A172 (cell line): ENCODE measurements around the gene SLC25A3. TPM values are rescaled to one million over a fixed set of nuclear protein-coding genes. Genes with fewer than 3 reads are reported as not detected.
A peak's percentile ranks its signal among the peaks of the same experiment; 100 is the strongest.
"Not testable (repeated sequence)": the region's sequence is repeated elsewhere in the genome, so short reads cannot be mapped to it uniquely, and the experiment has no call there.

Experiments
- DNase-seq: peaks from one replicate; pipeline ENCODE4 v3.0.0-alpha.2; 2015; ENCODE audit warnings: low spot score
- total RNA-seq: library from RNA; depleted of rRNA; stranded (reverse); fragments of >200 nt; shearing (Covaris generic); gene quantifications from 2 replicates; pipeline ENCODE4 v1.2.3, GENCODE V29; 2014

Gene SLC25A3
- total RNA-seq, 1 experiment from 2014 or later: 792 TPM

DNA sequence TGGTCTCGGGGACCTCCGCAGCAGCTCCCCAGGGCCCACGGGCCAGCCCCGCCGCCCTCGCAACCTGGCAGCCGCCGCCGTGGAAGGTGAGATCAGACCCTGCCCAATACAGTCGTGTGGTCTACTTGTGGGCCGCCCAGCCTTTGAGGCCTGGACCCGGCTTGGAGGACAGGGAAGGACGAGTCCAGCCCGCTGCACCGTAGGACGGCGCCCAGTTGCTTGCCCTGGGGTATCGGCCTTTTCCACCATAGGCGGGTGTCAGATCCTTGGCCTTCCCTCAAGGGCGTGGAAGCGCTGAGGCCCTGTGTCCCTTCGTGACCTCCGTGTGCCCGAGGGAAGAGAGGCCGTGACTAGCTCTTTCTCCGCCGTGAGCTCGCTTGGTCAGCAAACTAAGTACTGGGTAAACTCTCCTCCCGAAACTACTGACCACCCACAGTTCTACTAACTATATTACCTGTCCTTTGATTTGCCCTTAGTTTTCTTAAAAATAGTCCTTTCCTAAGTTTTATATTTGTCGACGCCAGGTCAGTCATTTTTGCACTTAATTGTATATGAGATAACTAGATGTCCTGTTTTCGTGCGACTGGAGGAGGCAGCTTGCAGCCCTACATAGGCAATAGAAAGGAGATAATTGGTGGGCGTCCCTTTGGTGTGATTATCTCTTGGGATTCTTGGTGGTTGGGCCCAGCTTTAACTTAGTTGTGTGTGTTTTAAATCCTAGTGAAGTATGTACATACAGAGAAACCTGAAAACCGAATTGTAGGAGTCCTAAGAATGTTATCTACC lies 757 bp downstream of the SLC25A3 start:
- DNase-seq: peak; percentile 8

- peak; percentile 51 for DNase-seq
Measured at GRCh38 chr12:98595243-98595988, 1.9 kb downstream of the SLC25A3 start.

DNA sequence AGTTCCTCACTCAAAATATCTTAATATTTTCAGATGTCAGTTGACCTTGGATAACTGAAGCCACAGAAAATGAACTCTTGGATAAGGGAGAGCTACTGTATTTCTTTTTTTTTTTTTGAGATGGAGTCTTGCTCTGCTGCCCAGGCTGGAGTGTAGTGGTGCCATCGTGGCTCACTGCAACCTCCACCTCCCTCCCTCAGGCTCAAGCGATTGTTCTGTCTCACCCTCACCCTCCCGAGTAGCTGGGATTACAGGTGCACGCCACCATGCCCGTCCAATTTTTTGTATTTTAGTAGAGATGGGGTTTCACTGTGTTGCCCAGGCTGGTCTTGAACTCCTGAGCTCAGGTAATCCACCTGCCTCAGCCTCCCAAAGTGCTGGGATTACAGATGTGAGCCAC lies 3.8 kb downstream of the SLC25A3 start:
- DNase-seq: not testable (repeated sequence)

- no peak for DNase-seq
Measured at GRCh38 chr12:98601924-98602323, 8.4 kb downstream of the SLC25A3 start.

GRCh38 chr12:98606359-98606988 lies 13.0 kb downstream of the SLC25A3 start:
- DNase-seq: no peak

GRCh38 chr12:98610596-98610995 lies 17.1 kb downstream of the SLC25A3 start:
- DNase-seq: no peak

DNA sequence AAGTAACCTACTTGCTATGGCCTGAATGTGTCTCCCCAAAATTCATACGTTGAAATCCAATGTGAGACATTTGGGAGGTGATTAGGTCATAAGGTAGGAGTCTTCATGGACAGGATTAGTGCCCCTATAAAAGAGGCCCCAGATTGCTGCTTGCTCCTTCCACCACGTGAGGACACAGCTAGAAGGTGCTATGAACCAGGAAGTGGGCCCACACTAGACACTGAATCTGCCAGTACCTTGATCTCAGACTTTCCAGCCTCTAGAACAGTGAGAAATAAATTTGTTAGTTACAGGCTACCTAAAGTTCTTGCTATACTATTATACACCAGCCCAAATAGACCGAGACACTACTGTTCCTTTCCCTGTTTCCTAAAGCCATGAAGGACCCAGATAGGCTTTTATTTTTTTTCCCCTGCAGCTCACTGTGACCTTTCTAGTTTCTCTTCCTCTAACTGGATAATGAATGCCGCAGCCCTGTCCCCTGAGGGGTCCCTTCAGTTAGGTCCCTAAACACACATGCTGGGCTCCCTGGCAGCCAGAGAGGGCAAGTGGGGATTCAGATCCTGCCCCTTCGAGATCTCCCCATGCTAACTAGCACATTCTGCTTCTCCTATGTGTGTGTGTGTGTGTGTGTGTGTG lies 19.3 kb downstream of the SLC25A3 start:
- DNase-seq: no peak

DNA sequence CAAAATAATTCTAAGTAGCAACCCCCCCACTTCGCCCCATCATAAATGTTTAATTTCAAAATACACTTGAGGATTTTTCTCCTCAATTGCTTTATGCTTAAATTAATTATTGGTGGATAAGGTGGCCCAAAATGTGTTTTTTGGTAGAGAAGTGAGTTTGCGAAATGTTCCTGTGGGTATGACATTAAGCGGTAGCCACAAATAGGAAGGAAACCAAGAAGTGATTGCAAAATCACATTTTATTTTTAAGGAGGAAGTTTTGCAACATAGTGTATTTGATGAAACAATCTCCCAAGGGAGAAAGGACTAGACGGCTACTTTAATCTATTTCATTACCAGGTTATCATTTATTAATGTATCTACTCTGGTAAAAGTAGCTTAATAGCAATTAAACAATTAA lies 25.5 kb downstream of the SLC25A3 start:
- DNase-seq: no peak

DNA sequence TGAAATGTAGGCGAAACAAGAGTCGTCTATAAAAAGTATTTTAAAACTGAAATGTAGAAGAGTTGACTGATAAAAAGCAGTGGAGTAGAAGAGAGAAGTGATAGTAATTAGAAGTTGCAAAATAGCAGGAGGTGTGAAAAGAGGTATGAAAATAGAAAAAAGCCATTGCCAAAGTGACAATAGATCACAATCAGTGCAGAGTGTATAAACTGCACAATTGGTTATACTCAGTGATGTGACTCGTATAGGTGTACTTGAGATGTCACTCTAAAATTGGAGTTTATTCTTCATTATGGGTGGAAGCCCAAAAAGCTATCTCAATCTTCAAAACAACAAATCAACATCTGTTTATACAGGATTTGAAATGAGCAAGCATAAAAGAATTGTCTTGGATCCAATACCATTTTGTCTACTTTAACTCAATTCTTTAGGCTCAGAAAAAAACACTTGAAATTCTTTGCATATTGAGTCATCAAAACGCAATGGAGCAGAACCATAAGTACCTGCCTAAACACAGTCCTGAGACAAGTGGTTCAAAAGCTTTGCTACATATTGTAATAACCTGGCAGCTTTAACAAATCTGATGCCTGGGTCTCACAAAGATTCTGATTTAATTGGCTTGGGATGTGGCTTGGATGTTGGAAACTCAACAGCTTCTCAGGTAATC lies 42.3 kb downstream of the SLC25A3 start:
- peak; percentile 78 for DNase-seq

DNA sequence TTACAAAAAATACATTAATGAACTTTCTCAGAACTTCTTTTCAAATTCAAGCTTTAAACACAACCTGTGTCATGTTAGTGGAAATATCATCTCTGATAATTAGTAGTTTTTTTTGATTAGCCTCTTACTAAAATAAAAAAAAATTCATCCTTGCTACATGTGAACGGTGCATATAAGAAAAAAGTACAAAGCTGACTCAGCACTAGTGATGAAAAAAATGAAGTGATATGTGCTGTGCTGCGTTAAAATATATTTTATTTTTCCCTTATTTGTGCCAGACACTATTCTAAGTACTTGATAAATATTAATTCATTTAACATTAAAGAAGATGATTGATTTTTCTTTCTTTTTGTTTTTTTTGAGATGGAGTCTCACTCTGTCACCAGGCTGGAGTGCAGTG lies 43.6 kb downstream of the SLC25A3 start:
- DNase-seq: no peak

DNA sequence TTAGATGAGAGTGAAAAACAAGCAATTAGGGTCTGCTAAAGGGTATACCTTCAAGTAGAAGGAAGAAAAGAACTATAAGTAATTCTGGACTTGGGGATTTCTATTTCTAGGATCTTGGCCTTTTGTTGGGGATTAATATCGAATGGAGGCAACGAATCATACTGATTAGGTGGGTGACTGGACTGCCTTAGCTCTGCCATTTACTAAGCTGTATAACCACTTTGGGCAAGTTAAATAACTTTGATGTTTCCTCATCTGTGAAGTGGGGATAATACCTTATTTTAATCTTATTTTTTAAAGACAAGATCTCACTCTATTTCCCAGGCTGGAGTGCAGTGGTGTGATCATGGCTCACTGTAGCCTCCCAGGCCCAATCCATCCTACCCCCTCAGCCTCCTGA lies 44.5 kb downstream of the SLC25A3 start:
- DNase-seq: no peak

- no peak for DNase-seq
Measured at GRCh38 chr12:98639491-98639890, 46.0 kb downstream of the SLC25A3 start.

GRCh38 chr12:98642801-98643200 lies 49.3 kb downstream of the SLC25A3 start:
- not testable (repeated sequence) for DNase-seq

GRCh38 chr12:98644433-98644711 lies 50.9 kb downstream of the SLC25A3 start:
- DNase-seq: peak; percentile 47

- peak; percentile 88 for DNase-seq
Measured at GRCh38 chr12:98644712-98645571, 51.5 kb downstream of the SLC25A3 start, which contains the start of the genes APAF1 and IKBIP. TSS of gene APAF1 (plus strand) at chr12:98645290. CDS start at chr12:98648360, 3,070 bp downstream. TSS of gene IKBIP (minus strand) at chr12:98644788. CDS start at chr12:98644701, 87 bp downstream.

DNA sequence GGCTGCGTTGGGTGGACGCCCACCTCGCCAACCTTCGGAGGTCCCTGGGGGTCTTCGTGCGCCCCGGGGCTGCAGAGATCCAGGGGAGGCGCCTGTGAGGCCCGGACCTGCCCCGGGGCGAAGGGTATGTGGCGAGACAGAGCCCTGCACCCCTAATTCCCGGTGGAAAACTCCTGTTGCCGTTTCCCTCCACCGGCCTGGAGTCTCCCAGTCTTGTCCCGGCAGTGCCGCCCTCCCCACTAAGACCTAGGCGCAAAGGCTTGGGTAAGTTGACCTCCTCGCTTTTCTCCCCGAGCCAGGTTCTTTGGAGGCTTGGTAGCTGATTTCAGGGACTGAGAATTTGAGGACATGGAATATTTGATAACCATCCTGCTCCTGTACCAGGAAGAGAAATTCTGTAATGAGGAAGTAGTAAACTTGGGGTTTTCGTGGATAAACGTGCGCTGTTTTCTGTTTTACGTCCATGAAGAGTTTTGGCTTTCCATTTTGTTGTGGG lies 52.1 kb downstream of the SLC25A3 start:
- peak; percentile 6 for DNase-seq

GRCh38 chr12:98646294-98647090 lies 53.0 kb downstream of the SLC25A3 start:
- peak; percentile 11 for DNase-seq

DNA sequence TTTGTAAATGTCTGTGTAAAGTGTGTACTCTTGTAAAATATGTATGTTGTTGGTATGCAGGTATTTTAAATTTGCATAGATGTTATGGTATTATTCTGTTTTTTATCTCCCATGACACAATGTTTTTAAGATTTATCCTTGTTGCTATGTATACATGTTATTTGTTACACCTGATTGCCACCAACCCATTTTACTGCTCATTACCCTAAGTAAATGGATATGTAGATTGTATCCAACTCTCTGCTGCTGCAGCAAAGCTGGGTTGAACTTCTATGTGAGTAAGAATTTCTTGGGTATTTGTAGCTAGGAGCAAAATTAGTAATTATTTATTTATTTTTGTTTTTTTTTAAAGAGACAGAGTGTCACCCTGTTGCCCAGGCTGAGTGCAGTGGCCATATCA lies 57.8 kb downstream of the SLC25A3 start:
- DNase-seq: no peak

DNA sequence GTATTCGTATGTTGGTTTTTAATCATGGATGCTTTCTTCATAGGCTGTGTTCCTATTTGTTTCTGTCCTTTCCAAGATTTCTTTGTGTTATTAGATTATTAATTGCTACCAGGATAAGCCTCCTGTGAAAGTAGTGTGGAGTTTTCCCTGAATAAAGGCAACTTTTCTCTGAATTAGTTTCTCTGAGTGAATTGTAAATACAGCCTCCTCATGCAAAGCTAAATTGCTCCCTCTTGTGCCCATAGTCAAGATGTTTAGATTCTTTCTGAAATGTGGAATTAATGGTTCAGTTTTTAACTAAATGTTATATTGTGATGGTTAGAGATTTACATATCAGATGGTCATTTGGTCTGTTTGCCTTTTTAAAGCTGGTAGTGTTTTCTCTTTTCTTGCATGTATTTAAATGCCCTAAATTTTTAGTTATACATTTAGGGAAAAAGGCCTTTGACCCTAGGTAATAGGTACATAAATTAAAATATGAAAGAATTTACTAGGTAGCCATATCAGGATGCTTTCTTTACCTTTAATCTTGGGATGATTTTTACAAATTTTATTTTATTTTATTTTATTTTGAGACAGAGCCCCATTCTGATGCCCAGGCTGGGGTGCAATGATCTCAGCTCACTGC lies 60.5 kb downstream of the SLC25A3 start:
- DNase-seq: peak; percentile 31
